Posterior vena cava (tissue), 2 donors: ENCODE measurements around the gene PHOSPHO1. TPM values are rescaled to one million over a fixed set of nuclear protein-coding genes. Genes with fewer than 3 reads are reported as not detected.

Source experiments
- DNase-seq: peaks from one replicate; pipeline ENCODE4 v3.0.0-alpha.2; 2020; ENCODE audit warnings: low spot score
- intact Hi-C, 2 donors: fragments of 100-400 bp; cut with DNase I; formaldehyde crosslinking; loops; one replicate each; pipeline versions ENCODE4 v1.14.1 to v1.14.2; 2022 to 2023
- total RNA-seq, 2 donors: library from RNA; stranded (reverse); fragmentation: NEBNext Ultra II Directional; extraction: Animal tissue kit (Norgen Biotek cat#: 25700); gene quantifications; one replicate each; pipeline ENCODE4 v1.2.1, GENCODE V29; 2021
- donor health status: DM: yes; HTN: yes; CAD: no.
- donor health status: DM: yes; HTN: yes; CAD: no.

Gene PHOSPHO1
- total RNA-seq, 2 donors from 2014 or later = 0.62 to 2.6 TPM

DNA sequence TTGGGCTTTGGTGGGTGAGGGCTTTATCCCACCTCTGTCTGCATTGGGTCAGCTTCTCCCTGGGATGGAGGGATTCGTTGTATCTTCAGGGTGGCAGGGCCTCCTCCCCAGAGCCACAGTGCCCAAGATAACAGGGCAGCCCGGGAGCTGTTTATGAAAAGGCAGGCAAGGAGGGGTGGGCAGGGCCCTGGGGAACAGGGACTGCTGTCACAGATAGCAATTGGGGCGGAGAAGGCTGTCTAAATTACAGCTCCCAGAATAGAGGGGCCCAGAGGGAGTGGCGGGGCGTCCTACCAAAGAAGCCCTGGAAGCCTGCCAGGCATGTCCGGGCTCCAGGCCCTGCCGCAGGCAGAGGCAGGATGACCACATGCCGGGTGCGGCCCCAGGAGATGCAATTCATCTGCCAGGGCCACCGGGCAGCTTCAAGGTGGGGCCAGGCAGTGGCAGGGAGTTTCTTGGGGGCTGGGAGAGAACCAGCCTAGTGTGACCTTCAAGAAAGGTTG lies 18.8 kb upstream of the PHOSPHO1 start:
- peak; percentile 81 for DNase-seq
- intact Hi-C loops = no loop called here

DNA sequence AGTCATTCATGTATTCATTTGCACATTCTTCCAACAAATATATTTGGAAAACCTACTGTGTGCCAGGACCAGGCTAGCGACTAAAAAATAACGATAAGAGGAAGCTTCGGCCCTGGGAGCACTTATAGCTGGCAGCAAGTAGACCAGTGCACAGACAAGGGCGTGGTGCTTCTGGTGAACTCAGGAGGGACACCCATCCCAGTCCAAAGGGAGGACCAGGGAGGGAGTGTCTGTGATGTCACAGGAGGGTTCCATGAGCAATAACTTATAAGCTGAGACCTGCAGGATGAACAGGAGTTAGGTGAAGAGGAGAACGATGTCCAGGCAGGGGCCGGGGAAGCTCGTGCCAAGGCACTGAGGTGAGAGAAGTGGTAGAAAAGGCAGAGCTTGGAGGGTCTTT lies 17.4 kb upstream of the PHOSPHO1 start:
- DNase-seq = no peak
- intact Hi-C loops = no loop called here

DNA sequence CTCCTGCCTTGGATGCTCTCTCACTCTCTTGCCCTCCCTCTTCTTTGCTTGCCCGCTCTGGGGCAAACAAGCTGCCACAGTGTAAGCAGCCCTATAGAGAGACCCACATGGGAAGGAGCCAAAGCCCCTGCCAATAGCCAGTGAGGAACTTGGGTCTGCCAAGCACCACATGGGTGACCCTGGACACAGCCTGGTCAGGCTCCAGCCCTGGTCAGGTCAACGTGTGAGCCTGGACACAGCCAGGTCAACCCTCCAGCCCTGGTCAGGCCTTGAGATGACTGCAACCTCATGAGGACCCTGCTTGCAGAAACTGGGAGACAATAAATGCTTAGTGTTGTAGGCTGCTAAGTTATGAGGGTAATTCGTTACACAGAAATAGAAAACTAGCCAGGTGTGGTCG lies 14.3 kb upstream of the PHOSPHO1 start:
- DNase-seq = no peak
- intact Hi-C loops = no loop called here

DNA sequence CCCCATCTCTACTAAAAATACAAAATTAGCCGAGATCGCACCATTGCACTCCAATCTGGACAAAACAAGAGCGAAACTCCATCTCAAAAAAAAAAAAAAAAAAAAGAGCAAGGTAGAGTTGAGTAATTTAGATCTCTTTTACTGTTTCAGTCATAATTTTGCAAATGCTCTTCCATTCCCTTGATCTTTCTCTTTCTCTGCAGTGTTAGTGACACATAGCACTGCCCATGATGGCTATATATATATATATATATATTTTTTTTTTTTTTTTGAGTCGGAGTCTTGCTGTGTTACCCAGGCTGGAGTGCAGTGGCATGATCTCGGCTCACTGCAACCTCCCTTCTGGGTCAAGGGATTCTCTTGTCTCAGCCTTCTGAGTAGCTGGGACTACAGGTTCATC lies 12.2 kb upstream of the PHOSPHO1 start:
- intact Hi-C loops = no loop called here
- DNase-seq = no peak

DNA sequence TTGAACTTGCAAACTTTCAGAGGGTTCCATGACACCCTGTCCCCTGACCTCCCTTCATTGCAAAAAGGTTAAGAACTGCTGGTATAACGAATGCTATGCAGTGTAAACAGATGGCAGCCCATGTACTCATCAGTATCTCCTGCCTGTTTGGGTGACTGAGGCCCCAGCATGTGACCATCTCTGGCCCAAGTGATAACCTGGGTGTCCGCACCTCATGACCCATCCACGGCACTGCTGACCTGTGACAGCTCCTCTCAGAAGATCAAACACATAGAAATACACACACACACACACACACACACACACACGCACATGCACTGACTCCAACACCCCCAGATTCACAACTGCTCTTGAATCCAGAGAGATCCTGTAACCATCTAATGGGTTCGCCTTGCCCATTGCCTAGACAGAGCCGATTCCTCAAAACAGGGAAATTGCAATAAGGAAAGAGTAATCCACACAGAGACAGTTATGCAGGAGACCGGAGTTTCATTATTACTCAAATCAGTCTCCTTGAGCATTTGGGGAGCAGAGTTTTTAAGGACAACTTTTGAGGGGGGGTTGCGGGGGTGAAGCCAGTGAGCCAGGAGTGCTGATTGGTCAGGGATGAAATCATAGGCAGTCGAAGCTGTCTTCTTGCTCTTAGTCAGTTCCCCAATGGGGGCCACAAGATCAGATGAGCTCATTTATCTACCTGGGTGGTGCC lies 11.3 kb upstream of the PHOSPHO1 start:
- DNase-seq = no peak
- intact Hi-C loops = no loop called here

DNA sequence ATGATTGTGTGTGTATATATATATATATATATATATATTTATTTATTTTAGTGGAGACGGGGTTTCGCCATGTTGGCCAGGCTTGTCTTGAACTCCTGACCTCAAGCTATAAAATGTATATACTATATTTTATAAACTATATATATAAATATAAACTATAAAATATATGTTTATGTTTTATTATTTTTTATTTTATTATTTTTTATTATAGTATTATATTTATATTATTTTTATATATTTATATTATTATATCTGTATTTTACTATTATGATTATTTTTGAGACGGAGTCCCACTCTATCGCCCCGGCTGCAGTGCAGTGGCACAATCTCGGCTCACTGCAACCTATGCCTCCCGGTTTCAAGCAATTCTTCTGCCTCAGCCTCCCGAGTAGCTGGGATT lies 10.5 kb upstream of the PHOSPHO1 start:
- no peak for DNase-seq
- intact Hi-C loops = no loop called here

DNA sequence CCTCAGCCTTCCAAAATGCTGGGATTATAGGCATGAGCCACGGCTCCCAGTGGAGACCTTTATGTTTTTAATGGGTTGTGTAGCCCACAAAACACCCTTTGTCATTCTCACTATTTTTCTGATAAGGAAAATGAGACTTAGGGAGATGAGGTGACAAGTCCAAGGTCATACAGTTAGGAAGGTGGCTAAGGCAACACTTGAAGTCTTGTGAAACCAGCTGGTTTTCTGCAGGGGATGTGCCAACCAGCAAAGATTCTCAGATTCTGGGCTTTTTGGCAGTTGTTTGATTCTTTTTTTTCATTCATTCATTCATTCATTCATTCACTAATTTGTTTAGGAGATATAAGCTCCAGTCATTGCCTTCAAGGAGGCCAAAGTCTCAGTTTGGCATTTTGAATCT lies 10.0 kb upstream of the PHOSPHO1 start:
- no peak for DNase-seq
- intact Hi-C loops = no loop called here

DNA sequence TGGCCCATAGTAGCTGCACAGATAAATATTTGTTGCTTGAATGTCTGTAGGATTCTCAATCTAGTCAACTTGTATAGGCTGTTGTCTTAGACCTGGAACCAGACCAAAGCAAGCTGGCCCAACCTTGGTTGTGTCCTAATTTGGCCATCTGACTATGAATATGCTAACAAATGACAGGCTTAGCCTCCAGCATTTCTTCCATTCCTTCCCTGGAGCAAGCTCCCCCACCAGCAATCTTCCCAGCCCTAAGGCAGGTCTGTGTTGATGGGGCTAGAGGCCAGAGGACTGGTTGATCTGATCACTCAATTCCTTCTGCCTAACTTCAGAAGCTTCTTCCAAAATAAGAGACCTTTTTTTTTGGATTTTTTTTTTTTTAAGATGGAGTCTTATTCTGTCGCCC lies 9.4 kb upstream of the PHOSPHO1 start:
- DNase-seq = no peak
- intact Hi-C loops = no loop called here

DNA sequence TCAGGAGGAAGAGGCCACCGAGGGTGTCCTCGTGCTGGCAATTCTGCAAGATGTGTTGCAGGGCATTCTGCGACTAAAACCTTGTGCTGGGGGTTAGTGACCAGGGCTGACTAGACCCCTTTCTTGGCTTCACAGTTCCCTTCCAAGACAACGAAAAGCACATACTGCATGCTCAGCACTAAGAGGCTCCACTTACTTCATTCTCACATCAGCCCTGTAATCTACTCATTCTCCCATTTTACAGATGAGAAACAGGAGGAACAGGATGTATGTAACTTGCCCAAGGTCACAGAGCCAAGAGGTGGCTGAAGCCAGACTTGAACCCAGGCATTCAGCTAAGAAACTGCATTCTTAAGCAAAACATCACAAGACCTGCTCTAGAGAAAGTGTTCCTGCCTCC lies 5.3 kb upstream of the PHOSPHO1 start:
- no peak for DNase-seq
- intact Hi-C loops = no loop called here

DNA sequence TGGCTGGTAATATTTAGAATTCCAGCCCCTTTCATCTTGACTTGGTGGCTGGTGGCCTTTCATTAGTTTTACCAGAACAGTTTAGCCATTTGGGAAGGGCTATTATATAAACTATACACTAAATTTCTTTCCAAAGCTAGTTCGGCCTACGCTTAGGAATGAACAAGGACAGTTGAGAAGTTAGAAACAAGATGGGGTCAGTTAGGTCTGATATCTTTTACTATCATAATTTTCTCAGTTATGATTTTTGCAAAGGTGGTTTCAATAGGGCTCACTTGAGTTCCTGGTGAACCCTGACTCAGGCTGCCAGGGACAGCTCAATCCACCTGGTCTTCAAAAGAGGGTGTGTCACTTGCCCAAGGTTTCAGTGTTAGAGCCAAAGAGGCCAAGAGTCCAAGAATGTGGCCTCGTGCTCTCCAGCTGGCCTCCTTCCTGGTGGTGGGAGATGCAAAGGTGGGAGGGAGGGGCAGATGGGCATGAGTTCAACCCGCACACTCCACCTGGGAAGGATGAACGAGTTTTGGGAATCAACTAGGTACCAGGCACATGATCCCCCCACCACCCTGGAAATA lies 4.0 kb upstream of the PHOSPHO1 start:
- DNase-seq = no peak
- intact Hi-C loops = no loop called here

DNA sequence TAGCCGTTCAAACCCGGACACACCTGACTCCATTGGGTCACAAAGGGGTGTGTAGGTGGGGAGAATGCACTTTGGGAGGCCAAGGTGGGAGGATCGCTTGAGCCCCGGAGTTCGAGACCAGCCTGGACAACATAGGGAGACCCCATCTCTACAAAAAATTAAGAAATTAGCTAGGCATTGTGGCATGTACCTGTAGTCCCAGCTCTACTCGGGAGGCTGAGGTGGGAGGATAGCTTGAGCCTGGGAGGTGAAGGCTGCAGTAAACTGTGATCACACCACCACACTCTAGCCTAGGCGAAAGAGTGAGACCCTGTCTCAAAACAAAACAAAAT lies 942 bp upstream of the PHOSPHO1 start:
- intact Hi-C loops = no loop called here
- no peak for DNase-seq

DNA sequence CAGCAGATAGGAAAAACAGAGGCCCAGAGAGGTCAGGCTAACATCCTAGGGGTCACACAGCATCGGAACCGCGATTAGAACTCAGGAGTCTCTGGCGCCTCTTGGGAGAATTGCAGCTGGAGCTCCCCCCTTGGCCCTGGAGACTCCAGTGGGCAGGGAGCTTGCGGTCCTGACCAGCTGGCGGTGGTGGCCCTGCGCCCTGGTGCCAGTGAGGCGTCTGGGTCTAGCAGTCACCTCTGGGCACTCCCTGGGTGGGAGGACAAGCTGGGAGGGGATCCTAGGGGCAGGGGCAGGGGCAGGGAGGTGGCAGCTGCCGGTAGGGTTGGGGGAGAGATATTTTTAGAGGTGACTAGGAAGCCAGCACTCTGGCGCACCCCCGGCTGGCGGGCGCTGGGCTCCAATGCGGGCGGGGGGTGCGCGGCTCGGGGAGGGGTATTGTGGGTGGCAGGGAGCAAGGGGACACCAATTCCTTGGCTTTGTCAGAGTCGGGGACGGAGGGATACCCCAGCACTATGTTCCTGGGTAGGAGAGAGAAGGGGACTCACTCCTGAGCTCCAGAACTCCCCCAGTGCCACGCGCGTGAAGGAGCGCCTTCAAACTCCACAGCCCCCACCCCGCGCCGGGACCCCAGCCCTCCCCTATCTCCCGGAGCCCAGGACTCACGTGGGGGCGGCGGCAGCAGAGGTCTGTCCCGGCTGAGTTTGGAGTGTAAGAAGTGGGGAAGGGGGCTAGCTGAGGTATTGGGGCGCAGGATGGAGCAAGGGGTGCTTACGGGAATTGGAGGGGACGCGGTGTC lies 584 bp downstream of the PHOSPHO1 start:
- no peak for DNase-seq
- intact Hi-C loops = no loop called here

DNA sequence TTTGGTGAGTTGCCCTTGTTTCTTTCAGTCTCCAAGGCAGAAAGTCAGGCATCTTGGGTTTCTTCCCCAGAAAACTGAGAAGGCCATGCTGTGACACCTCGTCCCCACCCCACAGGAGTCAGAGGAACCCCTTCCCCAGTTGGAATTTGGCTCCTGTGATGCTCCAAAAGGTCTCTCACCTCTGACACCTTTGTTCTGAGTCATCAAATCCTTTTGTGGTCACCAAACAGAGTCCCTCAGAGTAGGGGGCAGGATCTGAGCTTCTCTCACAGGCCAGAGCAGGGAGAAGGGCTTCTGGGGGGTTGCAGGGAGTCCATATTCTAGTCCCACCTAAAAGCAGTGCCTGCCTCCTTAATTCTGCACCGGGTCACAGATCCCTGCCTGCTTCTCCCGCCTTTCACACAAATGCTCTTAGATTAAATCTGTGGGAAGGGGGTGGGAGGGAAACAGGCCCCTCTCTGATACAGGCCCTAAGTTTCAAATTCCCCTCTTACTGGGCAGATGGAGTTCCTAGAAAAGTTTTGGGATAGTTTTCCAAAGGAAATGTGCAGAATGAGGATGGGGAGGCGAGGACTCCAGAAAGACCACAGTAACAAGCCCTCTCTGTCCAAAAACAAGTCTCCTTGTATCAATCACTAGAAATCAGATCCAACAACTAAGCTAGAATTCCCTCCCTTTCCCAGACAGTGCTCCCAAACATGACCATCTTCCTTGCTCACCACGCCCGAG lies 1.3 kb downstream of the PHOSPHO1 start:
- intact Hi-C loops = no loop called here

DNA sequence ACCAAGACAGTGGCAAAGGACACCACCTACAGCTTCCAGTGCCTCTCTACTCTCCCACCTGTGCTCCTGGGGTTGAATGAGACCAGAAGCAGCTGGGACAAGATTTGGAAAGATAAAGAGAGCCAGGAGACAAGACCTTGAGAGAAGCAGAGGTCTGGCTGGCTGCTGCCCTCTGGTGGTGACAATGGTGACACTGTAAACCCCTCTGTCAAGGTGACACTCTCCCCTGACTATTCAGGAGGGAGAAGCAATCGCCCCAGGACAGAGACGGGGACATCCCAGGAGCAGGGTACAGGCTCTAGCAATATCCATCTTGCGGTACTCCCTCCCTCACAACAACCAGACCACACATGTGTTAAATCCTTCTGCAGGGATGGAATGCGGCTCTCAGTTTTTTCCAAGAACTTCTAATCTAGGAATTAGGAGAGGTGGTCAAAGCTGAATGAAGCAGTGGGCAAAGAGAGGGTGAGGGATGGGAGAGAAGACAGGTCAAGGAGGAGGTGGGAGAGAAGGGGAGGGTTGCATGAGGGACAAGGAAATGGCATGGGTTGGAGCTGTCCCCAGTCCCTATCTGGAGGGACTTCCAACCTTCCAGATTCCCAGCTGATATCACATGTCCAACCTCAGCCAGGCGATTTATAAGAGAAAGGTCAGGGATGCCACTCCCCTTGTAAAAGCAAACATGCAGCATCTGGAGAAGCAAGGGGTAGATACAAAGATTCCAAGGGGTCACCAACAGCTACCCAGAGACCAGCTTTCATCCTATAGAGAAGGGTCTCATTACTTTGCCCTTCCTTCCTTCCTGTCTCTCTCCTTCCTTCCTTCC lies 2.9 kb downstream of the PHOSPHO1 start:
- intact Hi-C loops = no loop called here
- peak; percentile 90 for DNase-seq

More for the DNA sequence above, 1.3 kb downstream of the PHOSPHO1 start:
- no peak for DNase-seq

DNA sequence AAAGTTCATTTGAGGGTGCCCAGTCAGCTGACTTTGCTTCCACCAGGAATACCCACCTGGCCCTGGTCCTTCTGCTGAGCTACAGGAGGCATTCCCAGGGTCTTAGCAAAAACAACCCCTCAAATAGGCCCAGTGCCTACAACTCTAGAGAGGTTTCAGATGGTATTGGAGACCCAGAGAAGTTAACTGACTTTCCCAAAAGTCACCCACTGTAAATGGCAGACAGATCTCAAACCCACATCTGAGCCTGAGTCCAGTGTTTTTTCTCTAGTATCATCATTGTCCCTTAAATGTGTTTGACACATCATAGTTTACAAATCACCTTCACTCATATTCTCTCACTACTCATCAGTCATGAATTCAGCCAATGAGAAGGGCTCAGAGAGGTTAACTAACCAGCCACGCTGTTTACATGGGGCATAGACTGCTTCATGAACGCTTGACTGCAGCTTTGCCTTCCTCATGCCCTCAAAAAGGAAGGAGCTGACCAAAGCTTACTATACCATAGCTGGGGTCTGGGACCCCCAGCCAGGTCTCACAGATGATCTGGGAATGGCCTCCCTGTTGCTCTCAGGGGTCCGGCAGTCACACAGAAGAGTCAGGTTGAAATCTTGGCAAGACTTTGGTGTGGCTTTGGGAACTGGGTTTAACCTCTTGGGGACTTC lies 3.7 kb downstream of the PHOSPHO1 start:
- intact Hi-C loops = no loop called here

DNA sequence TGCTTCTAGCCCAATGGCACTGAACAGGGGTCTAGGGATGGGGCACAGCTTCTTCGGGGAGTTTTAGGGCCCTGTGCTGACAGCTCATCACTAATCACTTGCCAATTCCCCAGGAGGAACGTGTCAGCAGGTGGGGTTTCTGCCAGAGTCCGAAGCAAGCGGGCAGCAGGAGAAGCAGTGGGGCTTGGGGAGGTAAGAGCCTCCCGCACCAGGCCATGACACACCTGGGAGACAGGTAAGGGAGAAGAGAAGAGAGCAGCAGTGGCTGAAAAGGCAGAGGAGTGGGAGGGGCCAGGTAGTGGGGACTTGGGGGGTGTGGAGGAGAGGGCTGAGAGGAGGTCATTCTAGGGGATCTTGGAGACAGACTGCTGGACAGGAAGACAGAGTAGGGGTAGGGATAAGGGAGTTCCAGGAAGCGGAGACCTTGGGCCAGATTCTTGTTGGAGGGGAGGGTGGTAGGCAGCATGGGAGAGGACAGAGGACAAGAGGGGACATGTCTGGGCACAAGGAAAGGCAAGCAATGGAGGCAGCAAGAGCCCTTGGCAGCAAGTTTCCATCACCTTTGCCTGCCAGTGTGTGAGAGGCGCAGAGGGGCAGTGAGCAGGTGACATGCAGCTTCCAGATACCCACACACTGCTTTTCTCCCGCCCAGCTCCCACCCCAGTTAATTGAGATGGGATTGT lies 4.9 kb downstream of the PHOSPHO1 start:
- intact Hi-C loops = no loop called here
- DNase-seq = no peak

More for the DNA sequence above, 3.7 kb downstream of the PHOSPHO1 start:
- DNase-seq = no peak

DNA sequence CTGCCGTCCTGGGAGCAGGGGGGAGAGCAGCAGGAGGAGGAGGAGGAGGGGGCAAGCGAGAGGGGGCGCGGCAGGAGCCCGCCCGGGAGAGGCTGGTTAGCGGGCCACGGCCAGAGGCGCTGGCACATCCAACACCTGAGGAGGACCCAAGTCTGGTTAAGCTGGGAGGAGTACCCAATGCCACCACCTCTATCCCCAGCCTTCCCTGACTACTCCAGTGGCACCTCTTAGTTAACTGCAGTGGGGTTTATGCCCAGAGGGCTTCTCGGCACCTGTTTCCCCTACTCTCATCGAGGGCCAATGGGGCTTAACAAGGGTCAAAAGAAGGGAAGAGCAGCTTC lies 5.6 kb downstream of the PHOSPHO1 start:
- intact Hi-C loops = no loop called here
- no peak for DNase-seq
